Measurements from ENCODE around the gene NEK11. TPM values are rescaled to one million over a fixed set of nuclear protein-coding genes. Genes with fewer than 3 reads are reported as not detected.

NEK11 gene
- total and polyA plus RNA-seq, 2 donors (not counting 3 experiments of a cell fraction or from before 2014, with no cell fraction given) = 1.7 to 4.3 TPM

GRCh38 chr3:131008326-131008725 is 18.4 kb upstream of the NEK11 start:
- dilution Hi-C loops (cut with MboI; ENCODE audit: extremely low pct_ligation_motif_present, low sequenced_read_pairs) = no loop called here
- no peak for DNase-seq (ENCODE audit: low read depth, low spot score)
- Histone ChIP-seq H4K20me1 (replicated peaks; ENCODE audit: control insufficient read depth, extremely low read depth, insufficient read depth, low read length) (no peaks in the 10 kb centered on the region), H3K79me2 (ENCODE audit: control insufficient read depth, insufficient read depth, low read length) (no peaks in the 10 kb centered on the region), H3K9me1 (replicated peaks; ENCODE audit: control insufficient read depth, extremely low read depth, insufficient read depth, low read length) (no peaks in the 10 kb centered on the region), H3K4me3 (replicated peaks in 1 of 3; ENCODE audit: insufficient read depth in 1 of 3, low read depth in 1 of 3, low read length in 3 of 3) (no peak overlapping the region), H3K4me2 (ENCODE audit: insufficient read depth, low read length) (no peak overlapping the region), H3K9ac (replicated peaks; ENCODE audit: extremely low read depth, insufficient read depth, low read length) (no peak overlapping the region), H3K27ac (ENCODE audit: insufficient read depth, low read depth, low read length) (no peak overlapping the region), H3K9me3 (replicated peaks; ENCODE audit: control insufficient read depth, insufficient read depth, low read length) (no peaks in the 10 kb centered on the region), H3K27me3 (ENCODE audit: control insufficient read depth in 2 of 2, insufficient read depth in 2 of 2, low read length in 2 of 2) (no peaks in the 10 kb centered on the region), H3K4me1 (ENCODE audit: control insufficient read depth, extremely low read depth, insufficient read depth, low read length) (no peaks in the 10 kb centered on the region), H3K36me3 (ENCODE audit: control insufficient read depth in 2 of 2, extremely low read depth in 1 of 2, insufficient read depth in 2 of 2, low read length in 2 of 2) (peaks cover 4 to 5% of the 10 kb centered on the region in 2 experiments), H2AFZ (ENCODE audit: low read depth, low read length) (no peak overlapping the region)
- POLR2A ChIA-PET = no interaction called here
- FAIRE-seq = no peak
- BruUV-seq (replicated peaks) = no TSS peak
- CTCF ChIA-PET = interaction anchor here (0.8 kb wide), 1 partner anchor 14 kb away, joined by 3 read pairs; no protein-coding TSS in a partner anchor
- intact Hi-C loops (cut with micrococcal nuclease) = no loop called here
- TF ChIP-seq POLR2A (IDR thresholded peaks at IDR 0.05; ENCODE audit: low read depth, low read length) = no peak
- TF ChIP-seq EZH2 (IDR thresholded peaks at IDR 0.05; ENCODE audit: borderline replicate concordance, low read depth, low read length, severe bottlenecking) = no peak
- TF ChIP-seq CTCF (IDR thresholded peaks at IDR 0.05; ENCODE audit: extremely low read depth in 1 of 2, insufficient read depth in 1 of 2, low read depth in 1 of 2, low read length in 2 of 2) = no peak
- no peak for TF ChIP-seq POLR2AphosphoS5 (IDR thresholded peaks at IDR 0.05; ENCODE audit: insufficient read depth, low read depth, low read length)
- TF ChIP-seq, protein P1, sequence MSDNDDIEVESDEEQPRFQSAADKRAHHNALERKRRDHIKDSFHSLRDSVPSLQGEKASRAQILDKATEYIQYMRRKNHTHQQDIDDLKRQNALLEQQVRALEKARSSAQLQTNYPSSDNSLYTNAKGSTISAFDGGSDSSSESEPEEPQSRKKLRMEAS (IDR thresholded peaks at IDR 0.05; ENCODE audit: insufficient read depth, insufficient read length) = no peak
- no peak for TF ChIP-seq JUN (IDR thresholded peaks at IDR 0.05; ENCODE audit: borderline replicate concordance, insufficient read depth, insufficient read length, low read depth)
- TF ChIP-seq FOS (IDR thresholded peaks at IDR 0.05; ENCODE audit: borderline replicate concordance, insufficient read depth, low read length) = no peak
- TF ChIP-seq MYC (IDR thresholded peaks at IDR 0.05; ENCODE audit: low read depth, low read length) = no peak
- TF ChIP-seq GATA2 (IDR thresholded peaks at IDR 0.05; ENCODE audit: insufficient read depth, insufficient read length, low read depth, low read length) = no peak
